Measurements from ENCODE around the gene HOATZ.

HOATZ gene

GRCh38 chr11:111554532-111554931 is 40.0 kb downstream of the HOATZ start:
- Histone ChIP-seq H3K9me3 (replicated peaks; ENCODE audit: low read length) (peaks cover 2% of the 10 kb centered on the region), H3K4me2 (ENCODE audit: low read length) (no peak overlapping the region), H3K27me3 (ENCODE audit: control insufficient read depth, insufficient read depth, low read length) (no peaks in the 10 kb centered on the region), H3K9ac (ENCODE audit: low read depth, low read length) (peak overlapping the region; percentile 22), H3K36me3 (ENCODE audit: insufficient read depth, low read length) (peaks cover 17% of the 10 kb centered on the region), H3K4me3 (ENCODE audit: low read length) (no peak overlapping the region), H3K4me1 (ENCODE audit: control insufficient read depth, insufficient read depth, low read length) (peaks cover 46% of the 10 kb centered on the region)

DNA sequence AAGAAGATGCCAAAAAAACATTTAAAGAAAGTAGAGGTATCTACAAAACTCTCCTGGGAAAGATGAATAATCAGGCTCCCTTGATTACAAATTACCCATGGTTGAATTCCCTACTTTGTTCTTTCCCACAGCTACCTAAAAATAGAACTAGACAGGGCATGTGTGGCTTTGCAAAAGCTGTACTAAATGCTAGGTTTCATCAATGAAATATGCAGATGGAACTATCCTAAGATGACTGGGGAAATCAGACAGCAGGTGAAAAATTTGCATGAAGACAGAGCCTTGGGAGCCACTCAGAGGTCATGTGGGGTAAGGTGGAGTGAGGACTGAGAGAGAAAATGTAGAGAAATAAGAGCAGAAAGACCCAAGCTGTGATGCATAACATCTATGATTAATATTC is 40.7 kb downstream of the HOATZ start:
- no peak overlapping the region for H3K4me2 ChIP-seq (ENCODE audit: low read length)
- H3K9me3 ChIP-seq (replicated peaks; ENCODE audit: low read length): peaks cover 2% of the 10 kb centered on the region
- no peak overlapping the region for H3K4me3 ChIP-seq (ENCODE audit: low read length)
- peaks cover 20% of the 10 kb centered on the region for H3K36me3 ChIP-seq (ENCODE audit: insufficient read depth, low read length)
- H3K4me1 ChIP-seq (ENCODE audit: control insufficient read depth, insufficient read depth, low read length): peaks cover 51% of the 10 kb centered on the region
- H3K9ac ChIP-seq (ENCODE audit: low read depth, low read length): peak overlapping the region; percentile 22
- H3K27me3 ChIP-seq (ENCODE audit: control insufficient read depth, insufficient read depth, low read length): no peaks in the 10 kb centered on the region

DNA sequence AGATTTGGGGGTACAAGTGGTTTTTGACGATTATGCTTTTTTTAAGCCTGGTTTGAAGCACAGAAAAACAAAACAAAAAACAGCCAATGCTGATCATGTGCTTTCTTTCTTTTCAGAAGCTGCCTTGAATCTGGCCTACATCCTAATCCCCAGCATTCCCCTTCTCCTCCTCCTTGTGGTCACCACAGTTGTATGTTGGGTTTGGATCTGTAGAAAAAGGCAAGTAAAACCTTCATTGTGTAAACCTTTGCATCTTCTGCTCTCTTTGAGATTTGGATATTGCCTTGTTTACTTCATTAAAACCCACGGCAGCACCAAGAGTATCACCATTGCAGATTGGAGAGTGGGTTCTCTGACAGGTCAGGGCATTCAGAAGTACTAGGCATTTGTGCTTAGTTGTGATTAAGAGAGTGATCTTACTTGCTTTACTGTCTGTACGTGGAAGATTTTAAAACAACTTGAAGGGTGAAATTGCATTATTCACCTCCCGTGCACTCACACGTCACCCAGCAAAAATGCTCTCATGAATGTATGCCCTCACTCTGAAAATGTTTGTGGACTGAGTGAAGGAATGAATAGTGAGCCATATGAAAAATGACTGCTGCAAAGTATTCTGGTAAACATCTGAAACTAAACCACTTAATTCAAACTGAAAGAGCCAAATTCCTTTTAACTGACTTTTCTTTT is 43.0 kb downstream of the HOATZ start:
- Histone ChIP-seq H3K4me3 (ENCODE audit: low read length) (peak overlapping the region; percentile 10), H3K9ac (ENCODE audit: low read depth, low read length) (peak overlapping the region; percentile 79)

GRCh38 chr11:111559800-111560464 is 45.4 kb downstream of the HOATZ start:
- Histone ChIP-seq H3K4me2 (ENCODE audit: low read length) (no peak overlapping the region), H3K27me3 (ENCODE audit: control insufficient read depth, insufficient read depth, low read length) (no peaks in the 10 kb centered on the region), H3K9me3 (replicated peaks; ENCODE audit: low read length) (peaks cover 2% of the 10 kb centered on the region), H3K4me1 (ENCODE audit: control insufficient read depth, insufficient read depth, low read length) (peaks cover 62% of the 10 kb centered on the region), H3K36me3 (ENCODE audit: insufficient read depth, low read length) (peaks cover 30% of the 10 kb centered on the region), H3K9ac (ENCODE audit: low read depth, low read length) (no peak overlapping the region), H3K4me3 (ENCODE audit: low read length) (no peak overlapping the region)

More for the DNA sequence above, 43.0 kb downstream of the HOATZ start:
- H3K36me3 ChIP-seq (ENCODE audit: insufficient read depth, low read length): peaks cover 25% of the 10 kb centered on the region
- H3K4me2 ChIP-seq (ENCODE audit: low read length): peak overlapping the region; percentile 66
- H3K9me3 ChIP-seq (replicated peaks; ENCODE audit: low read length): peaks cover 2% of the 10 kb centered on the region
- H3K27me3 ChIP-seq (ENCODE audit: control insufficient read depth, insufficient read depth, low read length): no peaks in the 10 kb centered on the region
- H3K4me1 ChIP-seq (ENCODE audit: control insufficient read depth, insufficient read depth, low read length): peaks cover 71% of the 10 kb centered on the region

GRCh38 chr11:111560800-111561199 is 46.2 kb downstream of the HOATZ start:
- H3K9me3 ChIP-seq (replicated peaks; ENCODE audit: low read length): peaks cover 2% of the 10 kb centered on the region
- H3K4me3 ChIP-seq (ENCODE audit: low read length): no peak overlapping the region
- no peaks in the 10 kb centered on the region for H3K27me3 ChIP-seq (ENCODE audit: control insufficient read depth, insufficient read depth, low read length)
- H3K9ac ChIP-seq (ENCODE audit: low read depth, low read length): no peak overlapping the region
- peaks cover 24% of the 10 kb centered on the region for H3K36me3 ChIP-seq (ENCODE audit: insufficient read depth, low read length)
- peaks cover 53% of the 10 kb centered on the region for H3K4me1 ChIP-seq (ENCODE audit: control insufficient read depth, insufficient read depth, low read length)
- no peak overlapping the region for H3K4me2 ChIP-seq (ENCODE audit: low read length)

GRCh38 chr11:111561306-111561705 is 46.7 kb downstream of the HOATZ start:
- Histone ChIP-seq H3K4me3 (ENCODE audit: low read length) (no peak overlapping the region), H3K9me3 (replicated peaks; ENCODE audit: low read length) (no peaks in the 10 kb centered on the region), H3K36me3 (ENCODE audit: insufficient read depth, low read length) (peaks cover 19% of the 10 kb centered on the region), H3K9ac (ENCODE audit: low read depth, low read length) (peak overlapping the region; percentile 6), H3K4me2 (ENCODE audit: low read length) (peak overlapping the region; percentile 34), H3K4me1 (ENCODE audit: control insufficient read depth, insufficient read depth, low read length) (peaks cover 48% of the 10 kb centered on the region), H3K27me3 (ENCODE audit: control insufficient read depth, insufficient read depth, low read length) (no peaks in the 10 kb centered on the region)

DNA sequence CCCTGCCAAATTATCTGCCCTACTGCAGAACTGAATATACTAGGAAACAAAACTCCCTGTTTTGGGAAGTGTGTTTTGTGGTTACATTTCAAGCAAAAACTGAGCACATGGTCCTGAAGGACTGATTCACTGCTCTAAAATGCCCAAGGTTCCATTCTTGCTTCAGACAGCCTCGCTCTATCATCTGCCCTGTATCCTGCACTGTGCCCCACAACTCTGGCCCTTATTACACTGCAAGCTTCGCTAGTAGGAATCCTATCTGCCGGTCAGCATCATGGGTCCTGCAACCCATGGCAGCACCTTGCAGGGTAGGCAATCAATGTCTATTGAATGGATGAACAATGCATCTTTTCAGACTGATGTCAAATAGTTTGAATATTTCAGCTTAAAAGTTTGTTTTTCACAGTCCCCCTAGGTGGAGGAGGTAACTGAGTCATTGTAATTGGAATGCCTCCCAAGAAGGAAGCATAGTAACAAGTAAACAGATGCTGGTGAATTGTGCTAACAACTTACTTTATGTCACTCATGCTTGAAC is 47.3 kb downstream of the HOATZ start:
- H3K27me3 ChIP-seq (ENCODE audit: control insufficient read depth, insufficient read depth, low read length): no peaks in the 10 kb centered on the region

GRCh38 chr11:111562692-111563389 is 48.3 kb downstream of the HOATZ start:
- Histone ChIP-seq H3K9me3 (replicated peaks; ENCODE audit: low read length) (no peaks in the 10 kb centered on the region), H3K4me3 (ENCODE audit: low read length) (no peak overlapping the region), H3K4me1 (ENCODE audit: control insufficient read depth, insufficient read depth, low read length) (peaks cover 35% of the 10 kb centered on the region), H3K27me3 (ENCODE audit: control insufficient read depth, insufficient read depth, low read length) (no peaks in the 10 kb centered on the region), H3K4me2 (ENCODE audit: low read length) (peak overlapping the region; percentile 17), H3K36me3 (ENCODE audit: insufficient read depth, low read length) (peaks cover 18% of the 10 kb centered on the region), H3K9ac (ENCODE audit: low read depth, low read length) (peak overlapping the region; percentile 52)

More for the DNA sequence above, 47.3 kb downstream of the HOATZ start:
- Histone ChIP-seq H3K4me3 (ENCODE audit: low read length) (no peak overlapping the region), H3K9me3 (replicated peaks; ENCODE audit: low read length) (no peaks in the 10 kb centered on the region), H3K4me2 (ENCODE audit: low read length) (peak overlapping the region; percentile 34), H3K36me3 (ENCODE audit: insufficient read depth, low read length) (peaks cover 18% of the 10 kb centered on the region), H3K4me1 (ENCODE audit: control insufficient read depth, insufficient read depth, low read length) (peaks cover 43% of the 10 kb centered on the region), H3K9ac (ENCODE audit: low read depth, low read length) (peak overlapping the region; percentile 6)

DNA sequence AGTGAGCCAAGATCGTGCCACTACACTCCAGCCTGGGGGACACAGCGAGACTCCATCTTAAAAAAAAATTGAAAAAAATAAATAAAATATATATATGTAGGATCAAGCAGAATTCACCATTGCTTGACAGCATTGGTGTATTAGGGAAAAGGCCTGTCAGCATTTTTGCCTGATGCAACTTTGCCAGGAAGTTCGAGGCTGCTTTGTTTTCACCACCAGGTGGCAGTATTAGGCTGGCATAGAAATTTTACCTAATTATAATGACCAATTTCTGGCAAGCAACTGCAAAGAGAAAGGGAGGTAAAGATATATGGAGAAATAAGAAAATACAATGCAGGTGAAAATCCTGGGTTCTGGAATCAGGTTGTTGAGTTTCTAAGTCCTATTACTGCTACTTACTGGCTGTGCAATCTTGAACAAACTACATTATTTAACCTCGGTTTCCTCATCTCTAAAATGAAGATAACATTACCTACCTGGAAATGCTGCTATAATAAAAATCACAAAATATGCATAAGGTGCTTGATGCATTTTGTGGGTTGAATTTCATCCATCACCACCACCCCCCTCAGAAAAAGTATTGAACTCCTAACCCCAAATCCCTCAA is 50.6 kb downstream of the HOATZ start:
- no peaks in the 10 kb centered on the region for H3K9me3 ChIP-seq (replicated peaks; ENCODE audit: low read length)
- H3K4me1 ChIP-seq (ENCODE audit: control insufficient read depth, insufficient read depth, low read length): peaks cover 24% of the 10 kb centered on the region
- H3K36me3 ChIP-seq (ENCODE audit: insufficient read depth, low read length): peaks cover 10% of the 10 kb centered on the region
- no peaks in the 10 kb centered on the region for H3K27me3 ChIP-seq (ENCODE audit: control insufficient read depth, insufficient read depth, low read length)
- H3K4me3 ChIP-seq (ENCODE audit: low read length): no peak overlapping the region
- no peak overlapping the region for H3K9ac ChIP-seq (ENCODE audit: low read depth, low read length)
- no peak overlapping the region for H3K4me2 ChIP-seq (ENCODE audit: low read length)

- H3K27me3 ChIP-seq (ENCODE audit: control insufficient read depth, insufficient read depth, low read length): no peaks in the 10 kb centered on the region
- H3K4me2 ChIP-seq (ENCODE audit: low read length): no peak overlapping the region
- H3K4me1 ChIP-seq (ENCODE audit: control insufficient read depth, insufficient read depth, low read length): peaks cover 17% of the 10 kb centered on the region
- H3K4me3 ChIP-seq (ENCODE audit: low read length): no peak overlapping the region
- peaks cover 5% of the 10 kb centered on the region for H3K36me3 ChIP-seq (ENCODE audit: insufficient read depth, low read length)
- H3K9ac ChIP-seq (ENCODE audit: low read depth, low read length): no peak overlapping the region
- H3K9me3 ChIP-seq (replicated peaks; ENCODE audit: low read length): no peaks in the 10 kb centered on the region
Observed at GRCh38 chr11:111566324-111566723, 51.7 kb downstream of the HOATZ start.

GRCh38 chr11:111569476-111569875 is 54.9 kb downstream of the HOATZ start:
- peaks cover 7% of the 10 kb centered on the region for H3K4me1 ChIP-seq (ENCODE audit: control insufficient read depth, insufficient read depth, low read length)
- H3K9ac ChIP-seq (ENCODE audit: low read depth, low read length): no peak overlapping the region
- H3K27me3 ChIP-seq (ENCODE audit: control insufficient read depth, insufficient read depth, low read length): no peaks in the 10 kb centered on the region
- no peaks in the 10 kb centered on the region for H3K9me3 ChIP-seq (replicated peaks; ENCODE audit: low read length)
- no peaks in the 10 kb centered on the region for H3K36me3 ChIP-seq (ENCODE audit: insufficient read depth, low read length)
- no peak overlapping the region for H3K4me2 ChIP-seq (ENCODE audit: low read length)
- no peak overlapping the region for H3K4me3 ChIP-seq (ENCODE audit: low read length)
